Measurements from ENCODE around the gene AUNIP.
"Not testable (repeated sequence)": the region's sequence is repeated elsewhere in the genome, so short reads cannot be mapped to it uniquely, and the experiment has no call there.

The AUNIP gene

GRCh38 chr1:25845664-25846063, 13.6 kb downstream of the AUNIP start:
- Histone ChIP-seq H2BK12ac (ENCODE audit: low read length) (no peak overlapping the region), H2BK120ac (ENCODE audit: insufficient read depth, low read length, poor library complexity) (no peak overlapping the region), H3K9me3 (ENCODE audit: insufficient read depth, low read depth, low read length) (no peaks in the 10 kb centered on the region), H3K79me1 (ENCODE audit: low read length) (no peaks in the 10 kb centered on the region), H4K8ac (ENCODE audit: low read depth, low read length) (no peak overlapping the region), H2AK5ac (ENCODE audit: low read length) (no peak overlapping the region), H3K4me3 (ENCODE audit: low read depth, low read length) (no peak overlapping the region), H3K27ac (ENCODE audit: low read depth, low read length) (no peak overlapping the region), H3K14ac (ENCODE audit: low read length) (no peak overlapping the region), H2AFZ (ENCODE audit: insufficient read depth, low read length, poor library complexity) (no peak overlapping the region), H3K36me3 (ENCODE audit: control insufficient read depth in 1 of 2, insufficient read depth in 2 of 2, low read length in 2 of 2) (no peaks in the 10 kb centered on the region), H3K23ac (ENCODE audit: low read length) (no peak overlapping the region), H2BK5ac (ENCODE audit: low read depth, low read length, poor library complexity) (no peak overlapping the region), H3K4ac (ENCODE audit: low read depth, low read length) (no peak overlapping the region), H3K4me2 (ENCODE audit: low read length) (no peak overlapping the region), H3K79me2 (ENCODE audit: control insufficient read depth, insufficient read depth, low read length, poor library complexity) (peaks cover 2% of the 10 kb centered on the region), H3K18ac (ENCODE audit: low read length) (no peak overlapping the region), H3K27me3 (ENCODE audit: insufficient read depth, low read length) (no peaks in the 10 kb centered on the region), H4K91ac (ENCODE audit: low read depth, low read length) (no peak overlapping the region), H3K9ac (ENCODE audit: low read length) (no peak overlapping the region), H3K4me1 (ENCODE audit: control insufficient read depth in 1 of 2, insufficient read depth in 2 of 2, low read length in 2 of 2) (peaks cover 0 to 2% of the 10 kb centered on the region in 2 experiments), H4K12ac (ENCODE audit: low read depth, low read length) (no peak overlapping the region)
- no CpG with 5 or more reads among the region's 5 CpGs for WGBS (ENCODE audit: extremely low coverage, insufficient coverage, insufficient read length)
- DNase-seq, result no peak

- H2AK5ac ChIP-seq (ENCODE audit: low read length), result no peak overlapping the region
- H2BK5ac ChIP-seq (ENCODE audit: low read depth, low read length, poor library complexity), result no peak overlapping the region
- no peaks in the 10 kb centered on the region for H3K27me3 ChIP-seq (ENCODE audit: insufficient read depth, low read length)
- H4K12ac ChIP-seq (ENCODE audit: low read depth, low read length), result no peak overlapping the region
- no peak overlapping the region for H4K8ac ChIP-seq (ENCODE audit: low read depth, low read length)
- H2BK12ac ChIP-seq (ENCODE audit: low read length), result no peak overlapping the region
- no peak for DNase-seq
- no peak overlapping the region for H4K91ac ChIP-seq (ENCODE audit: low read depth, low read length)
- H2BK120ac ChIP-seq (ENCODE audit: insufficient read depth, low read length, poor library complexity), result no peak overlapping the region
- no peak overlapping the region for H2AFZ ChIP-seq (ENCODE audit: insufficient read depth, low read length, poor library complexity)
- no CpG with 5 or more reads among the region's 3 CpGs for WGBS (ENCODE audit: extremely low coverage, insufficient coverage, insufficient read length)
- no peak overlapping the region for H3K4ac ChIP-seq (ENCODE audit: low read depth, low read length)
- H3K4me2 ChIP-seq (ENCODE audit: low read length), result no peak overlapping the region
- H3K79me2 ChIP-seq (ENCODE audit: control insufficient read depth, insufficient read depth, low read length, poor library complexity), result peaks cover 2% of the 10 kb centered on the region
- H3K36me3 ChIP-seq (ENCODE audit: control insufficient read depth in 1 of 2, insufficient read depth in 2 of 2, low read length in 2 of 2), result no peaks in the 10 kb centered on the region
- H3K27ac ChIP-seq (ENCODE audit: low read depth, low read length), result no peak overlapping the region
- no peak overlapping the region for H3K9ac ChIP-seq (ENCODE audit: low read length)
- no peaks in the 10 kb centered on the region for H3K9me3 ChIP-seq (ENCODE audit: insufficient read depth, low read depth, low read length)
- H3K4me3 ChIP-seq (ENCODE audit: low read depth, low read length), result no peak overlapping the region
- peaks cover 0 to 2% of the 10 kb centered on the region in 2 experiments for H3K4me1 ChIP-seq (ENCODE audit: control insufficient read depth in 1 of 2, insufficient read depth in 2 of 2, low read length in 2 of 2)
- H3K14ac ChIP-seq (ENCODE audit: low read length), result no peak overlapping the region
- H3K18ac ChIP-seq (ENCODE audit: low read length), result no peak overlapping the region
- H3K23ac ChIP-seq (ENCODE audit: low read length), result no peak overlapping the region
- H3K79me1 ChIP-seq (ENCODE audit: low read length), result no peaks in the 10 kb centered on the region
Measured at GRCh38 chr1:25844536-25845337, 14.5 kb downstream of the AUNIP start.

GRCh38 chr1:25843483-25843882, 15.8 kb downstream of the AUNIP start:
- no peaks in the 10 kb centered on the region for H3K36me3 ChIP-seq (ENCODE audit: control insufficient read depth in 1 of 2, insufficient read depth in 2 of 2, low read length in 2 of 2)

GRCh38 chr1:25839808-25840207, 19.4 kb downstream of the AUNIP start:
- not testable (repeated sequence) for H2BK5ac ChIP-seq (ENCODE audit: low read depth, low read length, poor library complexity); H2BK12ac ChIP-seq (ENCODE audit: low read length); H4K8ac ChIP-seq (ENCODE audit: low read depth, low read length); H3K27me3 ChIP-seq (ENCODE audit: insufficient read depth, low read length); H3K4me3 ChIP-seq (ENCODE audit: low read depth, low read length); H3K79me2 ChIP-seq (ENCODE audit: control insufficient read depth, insufficient read depth, low read length, poor library complexity); H3K9me3 ChIP-seq (ENCODE audit: insufficient read depth, low read depth, low read length); H4K12ac ChIP-seq (ENCODE audit: low read depth, low read length); H3K4me1 ChIP-seq (ENCODE audit: control insufficient read depth in 1 of 2, insufficient read depth in 2 of 2, low read length in 2 of 2); H2AK5ac ChIP-seq (ENCODE audit: low read length); H3K14ac ChIP-seq (ENCODE audit: low read length); H2AFZ ChIP-seq (ENCODE audit: insufficient read depth, low read length, poor library complexity); H3K18ac ChIP-seq (ENCODE audit: low read length); H3K79me1 ChIP-seq (ENCODE audit: low read length); H3K23ac ChIP-seq (ENCODE audit: low read length); H3K36me3 ChIP-seq (ENCODE audit: control insufficient read depth in 1 of 2, insufficient read depth in 2 of 2, low read length in 2 of 2); H3K9ac ChIP-seq (ENCODE audit: low read length); H4K91ac ChIP-seq (ENCODE audit: low read depth, low read length); H3K4me2 ChIP-seq (ENCODE audit: low read length); H2BK120ac ChIP-seq (ENCODE audit: insufficient read depth, low read length, poor library complexity); H3K27ac ChIP-seq (ENCODE audit: low read depth, low read length); DNase-seq; H3K4ac ChIP-seq (ENCODE audit: low read depth, low read length)
- WGBS (ENCODE audit: extremely low coverage, insufficient coverage, insufficient read length), result 100% methylated on average over 1 of the region's 4 CpGs

More at GRCh38 chr1:25843483-25843882, 15.8 kb downstream of the AUNIP start:
- Histone ChIP-seq H3K27me3 (ENCODE audit: insufficient read depth, low read length) (no peaks in the 10 kb centered on the region), H2BK120ac (ENCODE audit: insufficient read depth, low read length, poor library complexity) (no peak overlapping the region), H4K8ac (ENCODE audit: low read depth, low read length) (no peak overlapping the region), H2BK12ac (ENCODE audit: low read length) (no peak overlapping the region), H4K12ac (ENCODE audit: low read depth, low read length) (no peak overlapping the region), H2AK5ac (ENCODE audit: low read length) (no peak overlapping the region), H3K79me1 (ENCODE audit: low read length) (no peaks in the 10 kb centered on the region), H3K79me2 (ENCODE audit: control insufficient read depth, insufficient read depth, low read length, poor library complexity) (peaks cover 2% of the 10 kb centered on the region), H4K91ac (ENCODE audit: low read depth, low read length) (no peak overlapping the region), H3K14ac (ENCODE audit: low read length) (no peak overlapping the region), H3K4me3 (ENCODE audit: low read depth, low read length) (no peak overlapping the region), H3K9ac (ENCODE audit: low read length) (no peak overlapping the region), H3K23ac (ENCODE audit: low read length) (no peak overlapping the region), H2BK5ac (ENCODE audit: low read depth, low read length, poor library complexity) (no peak overlapping the region), H3K27ac (ENCODE audit: low read depth, low read length) (no peak overlapping the region), H3K4me2 (ENCODE audit: low read length) (no peak overlapping the region), H3K9me3 (ENCODE audit: insufficient read depth, low read depth, low read length) (no peaks in the 10 kb centered on the region), H2AFZ (ENCODE audit: insufficient read depth, low read length, poor library complexity) (no peak overlapping the region), H3K4me1 (ENCODE audit: control insufficient read depth in 1 of 2, insufficient read depth in 2 of 2, low read length in 2 of 2) (no peaks in the 10 kb centered on the region), H3K18ac (ENCODE audit: low read length) (no peak overlapping the region), H3K4ac (ENCODE audit: low read depth, low read length) (no peak overlapping the region)
- WGBS (ENCODE audit: extremely low coverage, insufficient coverage, insufficient read length), result no CpG with 5 or more reads among the region's 3 CpGs
- DNase-seq, result no peak
